ENCODE measurements around the gene AARS2.

The AARS2 gene

DNA sequence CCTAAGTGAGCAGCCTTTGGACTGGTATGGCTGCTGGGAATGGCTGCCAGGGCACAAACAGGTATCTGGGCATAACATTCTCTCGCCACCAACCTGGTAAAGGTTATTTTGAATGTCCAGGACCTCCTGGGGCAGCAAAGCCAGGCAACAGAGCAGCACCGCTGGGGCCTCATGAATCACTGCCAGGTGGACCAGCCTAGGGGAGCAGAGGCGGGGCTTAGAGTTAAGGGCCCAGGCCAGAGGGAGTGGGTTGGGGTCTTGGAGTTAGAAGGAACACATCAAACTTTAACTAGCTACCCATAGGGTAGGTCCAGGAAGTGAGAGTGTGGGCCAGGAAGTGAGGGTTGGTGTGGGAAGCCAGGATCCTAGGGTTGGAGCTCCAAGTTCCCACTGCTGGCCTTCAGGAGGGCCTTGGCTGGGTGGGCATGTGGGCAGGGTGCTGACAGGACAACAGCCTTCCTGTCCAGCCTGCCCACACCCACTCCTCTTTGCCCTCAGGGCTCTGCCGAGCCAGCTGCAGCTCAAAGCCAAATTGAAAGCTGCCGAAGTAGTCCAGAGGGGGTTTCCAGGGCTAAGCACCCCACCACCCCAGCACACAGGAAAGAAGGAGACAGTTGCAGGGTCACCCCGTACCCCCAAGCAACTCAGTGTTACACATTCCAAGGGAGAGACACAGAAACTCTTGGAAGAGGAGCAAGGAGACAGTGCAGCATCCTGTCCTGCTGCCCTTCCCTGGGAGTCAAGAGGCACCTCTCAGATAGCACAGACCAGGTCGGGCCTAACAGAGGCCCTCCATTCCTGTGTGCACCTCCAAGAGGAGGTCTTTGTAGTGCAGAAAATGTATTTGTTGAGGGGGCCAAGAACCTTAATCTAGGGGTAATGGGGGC is 50.4 kb downstream of the AARS2 start:
- no peak for DNase-seq (ENCODE audit: low read depth in 2 of 2)

DNA sequence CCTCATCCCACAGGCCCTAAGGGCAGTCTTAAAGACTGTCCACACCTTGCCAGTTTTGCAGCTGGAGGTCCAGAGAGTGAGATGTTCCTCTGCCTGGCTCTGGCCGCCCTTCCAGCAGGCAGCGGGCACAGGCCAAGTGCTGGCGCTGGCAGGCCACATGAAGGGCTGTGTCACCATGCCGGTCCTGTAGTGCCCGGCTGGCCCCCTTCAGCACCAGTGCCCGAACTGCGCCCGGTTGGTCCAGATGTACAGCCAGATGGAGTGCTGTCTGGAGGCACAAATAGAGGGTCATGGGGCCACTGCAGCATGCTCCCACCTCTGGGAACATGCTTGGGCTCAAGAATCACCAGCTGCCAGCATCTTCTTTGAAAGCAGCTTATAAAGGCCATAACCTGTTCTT is 51.6 kb downstream of the AARS2 start:
- no peak for DNase-seq (ENCODE audit: low read depth in 2 of 2)

DNA sequence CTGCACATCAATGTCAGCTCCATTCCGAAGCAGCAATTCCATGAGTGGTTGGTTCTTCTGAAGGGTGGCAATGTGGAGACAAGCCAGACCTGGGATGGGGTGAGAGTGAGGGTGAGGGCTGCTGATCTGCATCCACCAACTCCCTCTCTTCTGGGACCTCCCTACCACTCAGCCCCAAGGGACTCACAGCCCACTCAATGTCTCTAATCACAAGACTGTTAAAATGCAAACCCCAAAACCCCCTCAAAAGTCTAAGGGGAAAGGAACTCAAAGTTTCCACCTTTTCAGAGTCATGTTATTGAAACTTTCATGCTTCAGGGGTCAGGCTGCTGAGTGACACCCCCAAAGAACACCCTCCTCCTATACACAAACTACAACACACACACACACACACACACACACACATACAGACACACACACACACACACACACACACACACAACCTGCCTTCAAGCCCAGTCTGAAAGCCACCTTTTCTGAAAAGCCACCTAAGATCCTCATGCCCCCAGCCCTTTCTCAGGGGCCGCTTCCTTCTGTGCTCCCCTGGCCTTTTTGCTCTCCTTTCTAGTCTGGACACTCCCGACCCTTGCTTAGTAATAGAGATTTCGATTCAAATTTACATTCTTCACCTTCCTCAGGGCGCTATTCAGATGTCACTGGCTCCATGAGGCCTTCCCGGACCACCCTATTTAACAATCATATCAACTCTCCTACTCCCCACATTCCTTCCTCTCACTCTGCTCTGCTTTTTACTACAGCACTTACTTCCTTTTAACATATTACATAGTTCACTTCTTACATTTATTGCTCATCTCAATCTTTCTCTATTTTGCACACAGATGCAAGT is 52.5 kb downstream of the AARS2 start:
- DNase-seq (ENCODE audit: low read depth in 2 of 2), result no peak

DNA sequence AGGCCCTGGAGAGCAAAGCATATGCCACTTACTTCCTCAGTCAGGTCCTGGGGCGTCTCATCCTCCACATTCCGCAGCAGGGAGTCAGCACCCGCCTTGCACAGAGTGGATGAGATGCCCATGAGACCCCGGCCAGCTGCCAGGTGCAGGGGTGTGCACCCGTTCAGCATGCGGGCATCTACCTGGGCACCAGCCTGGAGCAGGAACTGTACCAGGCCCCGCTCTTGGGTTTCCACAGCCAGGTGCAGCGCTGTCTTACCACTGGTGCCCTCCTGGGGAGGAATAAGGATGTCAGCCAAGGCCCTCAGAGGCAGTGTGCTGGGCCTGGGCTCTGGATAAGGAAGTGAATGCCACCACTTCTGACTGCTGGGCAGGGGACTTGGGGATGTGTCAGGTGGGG is 53.1 kb downstream of the AARS2 start:
- DNase-seq (ENCODE audit: low read depth in 2 of 2), result no peak

DNA sequence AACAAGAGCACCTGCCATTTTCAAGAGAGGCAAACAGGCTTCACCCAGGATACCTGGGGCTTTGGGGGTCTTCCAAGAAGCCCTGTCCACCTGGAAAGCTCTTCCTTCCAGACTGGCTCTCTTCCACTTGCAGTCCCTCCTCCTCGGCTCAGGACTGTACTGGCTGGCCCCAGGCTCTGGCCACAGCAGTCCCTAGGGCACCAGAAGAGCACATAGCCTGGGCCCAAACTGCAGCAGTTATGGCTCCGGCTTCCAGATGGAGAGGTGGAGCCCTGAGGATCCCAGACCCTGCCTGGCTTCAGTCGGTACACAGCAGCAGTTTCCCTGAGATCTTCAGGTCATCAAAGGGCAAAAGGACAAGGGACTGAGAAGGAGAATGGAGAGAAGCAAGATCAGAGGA is 54.2 kb downstream of the AARS2 start:
- DNase-seq (ENCODE audit: low read depth in 2 of 2), result no peak

DNA sequence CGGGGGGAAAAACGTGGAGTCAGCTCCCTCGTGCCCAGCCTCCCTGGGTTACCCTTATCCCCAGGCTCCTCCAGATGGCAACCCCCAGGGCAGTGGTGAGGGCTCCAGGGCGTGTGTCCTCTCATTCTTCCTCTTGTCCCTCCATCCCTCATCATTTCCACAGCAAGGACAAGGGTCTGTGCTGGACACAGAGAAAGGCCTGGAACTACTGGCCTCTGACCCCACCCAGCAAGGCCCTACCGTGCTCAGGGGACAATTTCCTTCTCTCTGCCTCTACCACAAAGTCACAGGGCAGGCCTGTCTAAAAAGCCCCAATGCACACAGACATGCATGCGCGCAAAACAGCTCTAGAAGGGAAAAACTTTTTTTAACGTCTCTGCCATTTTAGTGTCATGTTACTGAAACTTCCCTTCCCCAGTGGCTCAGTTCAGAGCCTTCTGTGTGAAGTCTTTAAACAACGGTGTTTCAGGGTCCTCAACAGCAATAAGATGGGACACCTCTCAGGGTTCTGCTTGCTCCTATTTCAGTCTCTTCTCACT is 54.8 kb downstream of the AARS2 start:
- no peak for DNase-seq (ENCODE audit: low read depth in 2 of 2)

DNA sequence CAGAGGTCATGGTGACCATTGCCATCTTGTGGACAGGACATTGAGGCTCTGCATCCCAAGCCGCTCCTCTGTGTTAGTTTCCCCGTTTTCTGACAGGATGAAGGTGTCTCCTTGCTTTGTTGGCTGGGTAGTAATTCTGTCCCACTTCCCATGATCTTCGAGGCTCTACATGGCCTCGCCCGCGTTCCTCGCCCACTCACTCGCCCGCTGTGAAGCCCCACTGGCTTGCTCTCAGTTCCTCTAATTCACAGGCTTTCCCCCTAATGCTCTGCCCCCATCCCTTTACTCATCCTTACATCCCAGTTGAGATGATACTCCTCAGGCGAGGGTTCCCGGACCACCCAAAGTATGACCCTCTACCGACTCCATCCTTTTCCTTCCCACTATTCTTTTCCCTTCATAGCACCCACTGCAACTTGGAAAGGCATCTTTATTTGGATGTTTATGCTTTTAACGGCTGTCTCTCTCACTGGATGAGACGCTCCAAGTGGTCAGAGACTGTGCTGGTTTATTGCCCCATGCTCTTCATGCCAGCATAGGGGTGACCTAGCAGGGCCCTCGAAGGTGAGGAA is 55.3 kb downstream of the AARS2 start:
- no peak for DNase-seq (ENCODE audit: low read depth in 2 of 2)

DNA sequence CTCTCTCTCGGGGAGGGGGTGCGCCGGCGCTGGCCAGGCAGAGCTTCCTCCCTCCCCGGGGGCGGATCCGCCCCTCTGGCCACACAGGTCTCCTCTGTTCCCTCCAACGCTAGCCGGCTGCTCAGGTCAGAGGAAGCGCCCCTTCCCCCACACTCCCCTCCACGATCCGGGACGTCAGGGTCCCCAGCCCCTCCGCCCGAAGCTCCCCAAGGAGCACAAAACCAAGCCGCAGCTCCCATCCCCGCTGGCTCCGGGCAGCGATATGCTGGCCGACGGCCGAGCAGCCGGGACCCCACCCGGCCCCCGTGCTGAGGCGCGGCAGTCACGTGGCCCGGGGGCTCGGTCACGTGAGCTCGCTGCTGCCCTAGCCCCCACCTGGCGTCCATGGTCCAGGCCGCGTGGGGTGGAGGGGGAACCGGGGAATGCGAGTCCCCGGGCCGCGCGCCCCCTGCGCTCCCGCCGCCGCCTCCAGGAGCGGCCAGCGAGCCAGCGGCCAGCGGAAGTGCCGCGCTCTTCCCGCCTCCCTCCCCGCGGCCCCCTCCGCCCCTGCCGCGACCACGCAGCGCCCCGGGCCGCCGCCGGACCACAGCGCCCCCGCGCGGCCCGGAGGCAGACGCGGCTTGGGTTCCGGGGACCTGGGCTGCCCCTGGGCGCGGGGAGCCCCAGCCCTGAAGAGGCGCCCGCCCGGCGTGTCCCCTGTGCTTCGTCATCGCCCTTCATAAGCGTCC is 56.0 kb downstream of the AARS2 start, which contains the start of gene SLC35B2:
SLC35B2 (minus strand) TSS at position 504 of the 728 bp plus-strand sequence; CDS start at position 386, 118 bp downstream.
- no peak for DNase-seq (ENCODE audit: low read depth in 2 of 2)

DNA sequence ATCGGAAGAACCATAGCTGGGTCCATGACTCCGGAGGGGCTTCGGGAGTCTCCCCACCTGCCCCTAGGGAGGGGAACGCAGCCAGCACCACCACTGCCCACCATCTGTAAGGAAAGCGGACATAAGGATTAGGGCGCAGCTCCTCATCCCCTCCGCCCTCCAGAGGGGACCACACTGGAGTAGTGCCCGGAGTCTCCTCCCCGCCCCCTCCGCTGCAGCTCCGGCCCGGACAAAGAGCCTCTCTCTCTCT is 56.4 kb downstream of the AARS2 start:
- DNase-seq (ENCODE audit: low read depth in 2 of 2), result no peak

DNA sequence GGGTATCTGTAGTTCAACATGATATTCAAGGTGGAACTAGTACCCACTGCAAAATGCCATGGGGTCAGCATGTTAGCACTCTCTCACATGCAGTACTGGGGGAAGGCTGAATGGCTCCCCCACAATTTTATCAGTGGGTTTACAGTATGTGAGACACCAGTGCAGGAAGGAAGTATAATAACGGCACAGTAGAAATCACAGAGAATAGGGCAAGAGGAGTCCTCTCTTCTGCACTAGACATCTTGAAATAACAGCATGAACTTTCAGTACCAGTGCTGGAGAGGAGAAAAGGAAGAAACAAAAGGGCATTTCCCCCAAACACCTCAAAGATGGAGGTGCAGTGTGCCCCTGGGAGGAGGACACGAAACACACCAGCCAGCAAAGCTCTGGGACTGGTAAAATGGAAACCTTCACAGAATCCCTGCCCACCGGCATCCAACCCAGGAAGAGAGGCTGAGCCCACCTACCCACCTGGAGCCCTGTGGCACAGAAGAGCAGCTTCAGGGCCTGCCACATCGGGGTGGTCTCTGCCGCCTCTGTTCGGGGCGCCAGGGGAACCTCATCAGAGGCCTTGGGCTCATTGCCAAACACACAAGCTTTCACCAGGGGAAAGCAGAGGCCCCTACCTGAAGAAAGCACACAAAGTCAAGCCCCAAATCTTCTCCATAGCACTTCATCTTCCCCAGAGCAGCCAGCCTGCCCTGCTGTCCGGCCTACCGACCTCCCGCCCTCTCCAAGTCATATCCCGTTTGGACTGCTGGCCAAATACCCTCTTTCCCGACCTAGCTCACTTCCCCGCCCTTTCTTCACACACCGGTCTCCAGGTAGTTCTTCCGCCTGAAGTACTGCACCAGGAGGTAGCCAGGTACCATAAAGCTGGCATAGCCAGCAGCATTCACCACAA is 57.0 kb downstream of the AARS2 start:
- DNase-seq (ENCODE audit: low read depth in 2 of 2), result no peak

DNA sequence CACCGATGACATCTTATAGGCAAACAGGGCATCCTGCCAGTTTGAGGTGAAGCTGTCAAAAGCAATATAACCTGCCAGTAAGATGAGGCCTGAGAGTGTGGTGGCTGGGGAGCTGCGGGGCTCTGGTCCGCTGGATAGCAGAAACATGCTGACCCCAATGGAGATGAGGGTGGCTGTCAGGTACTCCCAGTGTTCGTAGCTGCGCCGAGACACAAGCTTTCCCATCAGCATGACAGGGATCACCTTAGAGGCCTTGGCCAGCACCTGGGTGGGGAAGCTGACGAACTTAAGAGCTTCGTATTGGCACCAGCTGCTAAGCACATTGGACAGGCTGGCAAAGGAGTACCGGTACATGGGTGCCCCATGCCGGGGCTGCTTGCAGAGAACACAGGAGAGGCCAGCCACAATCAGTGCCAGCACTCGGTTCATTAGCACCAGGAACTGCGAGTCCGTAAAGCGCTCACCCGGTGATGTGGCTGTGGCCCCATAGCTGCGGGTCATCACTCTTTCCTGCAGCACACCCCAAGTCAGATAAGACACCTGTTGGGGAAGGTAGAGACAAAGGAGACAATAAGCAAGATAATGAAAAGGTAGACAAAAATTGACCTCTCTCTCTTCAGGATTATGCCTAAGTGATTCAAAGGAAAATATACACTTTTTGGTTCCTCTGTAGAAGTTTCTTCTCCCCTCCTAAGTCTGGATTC is 57.9 kb downstream of the AARS2 start:
- no peak for DNase-seq (ENCODE audit: low read depth in 2 of 2)

DNA sequence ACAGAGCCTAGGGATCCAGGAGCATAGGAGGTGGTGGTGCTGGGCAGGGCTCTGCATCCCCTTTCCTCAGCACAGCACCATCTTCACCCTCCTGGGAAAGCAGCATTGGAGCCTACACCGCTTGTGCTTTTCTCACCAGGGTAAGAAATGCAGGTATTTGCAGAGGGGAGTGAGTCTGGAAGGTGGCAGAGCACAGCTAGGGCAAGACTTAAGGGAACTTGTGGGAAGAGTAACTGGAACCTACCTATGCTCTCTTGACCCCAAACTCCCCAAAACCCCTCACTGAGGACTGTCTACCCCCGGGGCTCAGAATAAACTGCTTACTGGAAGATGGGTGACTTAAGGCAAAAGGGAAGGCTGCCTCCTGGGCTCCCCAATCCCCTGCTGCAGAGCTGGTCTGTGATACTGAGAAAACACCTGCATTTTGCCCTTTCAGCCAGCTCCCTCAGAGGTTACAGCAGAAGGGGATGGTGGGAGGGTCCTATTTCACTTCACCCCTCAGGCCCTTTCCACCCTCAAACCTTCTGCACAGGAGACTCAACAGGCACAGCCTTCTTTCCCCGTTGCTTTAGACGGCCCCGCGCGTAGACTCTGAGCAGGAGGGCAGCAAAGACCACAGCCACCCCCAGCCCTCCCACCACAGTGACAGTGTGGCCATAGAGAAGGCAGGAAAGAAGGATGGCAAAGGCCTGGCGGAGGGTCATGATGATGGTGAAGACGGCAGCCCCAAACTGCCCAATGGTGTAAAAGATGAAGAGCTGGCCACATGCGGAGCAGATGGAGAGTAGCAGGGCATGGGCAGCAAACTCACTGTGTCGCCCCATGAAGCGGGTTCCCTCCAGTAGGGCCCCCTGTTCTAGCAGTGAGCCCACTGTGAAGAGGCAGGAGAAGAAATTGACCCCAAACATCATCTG is 58.7 kb downstream of the AARS2 start:
- no peak for DNase-seq (ENCODE audit: low read depth in 2 of 2)

DNA sequence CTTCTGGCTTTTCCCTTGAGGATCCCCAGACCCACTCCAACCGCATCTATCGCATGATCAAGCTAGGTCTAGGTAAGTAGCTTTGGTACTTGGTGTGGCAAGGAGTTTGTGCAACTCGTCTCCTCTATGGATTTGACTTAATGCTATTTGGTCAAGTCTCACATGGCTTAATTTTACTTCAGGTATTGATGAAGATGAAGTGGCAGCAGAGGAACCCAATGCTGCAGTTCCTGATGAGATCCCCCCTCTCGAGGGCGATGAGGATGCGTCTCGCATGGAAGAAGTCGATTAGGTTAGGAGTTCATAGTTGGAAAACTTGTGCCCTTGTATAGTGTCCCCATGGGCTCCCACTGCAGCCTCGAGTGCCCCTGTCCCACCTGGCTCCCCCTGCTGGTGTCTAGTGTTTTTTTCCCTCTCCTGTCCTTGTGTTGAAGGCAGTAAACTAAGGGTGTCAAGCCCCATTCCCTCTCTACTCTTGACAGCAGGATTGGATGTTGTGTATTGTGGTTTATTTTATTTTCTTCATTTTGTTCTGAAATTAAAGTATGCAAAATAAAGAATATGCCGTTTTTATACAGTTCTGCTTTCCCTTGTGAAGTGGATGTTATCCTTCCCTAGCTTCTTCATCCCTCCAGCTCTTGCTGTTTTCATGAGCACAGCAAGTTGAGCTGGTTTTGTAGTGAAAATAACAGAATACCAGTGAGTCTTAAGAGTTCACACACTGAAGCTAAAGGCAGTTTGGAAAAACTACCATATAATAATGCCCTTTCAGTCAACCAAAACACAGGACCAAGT is 59.6 kb downstream of the AARS2 start:
- no peak for DNase-seq (ENCODE audit: low read depth in 2 of 2)

DNA sequence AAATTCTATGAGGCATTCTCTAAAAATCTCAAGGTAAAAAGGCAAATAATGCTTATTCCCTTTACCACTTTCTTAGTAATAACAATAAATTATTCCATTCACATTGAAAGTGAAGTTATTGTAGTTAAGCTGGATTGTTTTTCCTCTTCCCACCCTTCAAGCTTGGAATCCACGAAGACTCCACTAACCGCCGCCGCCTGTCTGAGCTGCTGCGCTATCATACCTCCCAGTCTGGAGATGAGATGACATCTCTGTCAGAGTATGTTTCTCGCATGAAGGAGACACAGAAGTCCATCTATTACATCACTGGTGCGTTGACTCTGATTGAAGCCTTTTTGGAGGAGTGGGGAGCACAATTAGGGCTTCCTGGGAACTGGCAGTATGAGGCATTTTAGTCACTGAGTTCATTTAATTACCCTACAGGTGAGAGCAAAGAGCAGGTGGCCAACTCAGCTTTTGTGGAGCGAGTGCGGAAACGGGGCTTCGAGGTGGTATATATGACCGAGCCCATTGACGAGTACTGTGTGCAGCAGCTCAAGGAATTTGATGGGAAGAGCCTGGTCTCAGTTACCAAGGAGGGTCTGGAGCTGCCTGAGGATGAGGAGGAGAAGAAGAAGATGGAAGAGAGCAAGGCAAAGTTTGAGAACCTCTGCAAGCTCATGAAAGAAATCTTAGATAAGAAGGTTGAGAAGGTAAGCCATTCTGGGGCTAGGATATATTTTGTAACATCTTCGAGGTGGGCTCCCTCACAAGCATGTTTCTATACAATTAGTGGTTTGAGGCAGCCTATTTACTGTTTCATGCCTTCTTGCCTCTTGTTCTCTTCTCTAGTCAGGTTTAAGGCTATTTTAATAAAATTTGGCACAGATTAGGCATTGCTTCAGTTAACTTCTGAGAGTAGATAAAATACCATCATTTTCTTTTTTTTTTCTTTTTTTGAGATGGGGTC is 61.3 kb downstream of the AARS2 start:
- DNase-seq (ENCODE audit: low read depth in 2 of 2), result no peak

DNA sequence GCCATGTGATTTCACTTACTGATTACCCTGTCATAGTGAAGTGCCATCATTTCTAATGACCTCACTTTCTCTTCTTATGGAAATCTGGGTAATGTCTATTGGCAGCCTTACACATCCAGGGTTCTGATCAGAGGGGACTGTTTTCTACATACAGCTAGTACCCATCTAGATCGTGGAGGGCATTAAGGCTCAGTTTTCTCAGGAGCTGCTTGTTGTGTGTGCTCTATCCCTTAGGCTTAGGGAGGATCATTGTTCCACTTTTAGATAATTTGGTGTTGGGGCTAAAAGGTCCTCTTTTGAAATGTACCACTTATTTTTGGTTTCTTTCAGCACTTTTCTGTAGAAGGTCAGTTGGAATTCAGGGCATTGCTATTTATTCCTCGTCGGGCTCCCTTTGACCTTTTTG is 62.4 kb downstream of the AARS2 start:
- no peak for DNase-seq (ENCODE audit: low read depth in 2 of 2)

DNA sequence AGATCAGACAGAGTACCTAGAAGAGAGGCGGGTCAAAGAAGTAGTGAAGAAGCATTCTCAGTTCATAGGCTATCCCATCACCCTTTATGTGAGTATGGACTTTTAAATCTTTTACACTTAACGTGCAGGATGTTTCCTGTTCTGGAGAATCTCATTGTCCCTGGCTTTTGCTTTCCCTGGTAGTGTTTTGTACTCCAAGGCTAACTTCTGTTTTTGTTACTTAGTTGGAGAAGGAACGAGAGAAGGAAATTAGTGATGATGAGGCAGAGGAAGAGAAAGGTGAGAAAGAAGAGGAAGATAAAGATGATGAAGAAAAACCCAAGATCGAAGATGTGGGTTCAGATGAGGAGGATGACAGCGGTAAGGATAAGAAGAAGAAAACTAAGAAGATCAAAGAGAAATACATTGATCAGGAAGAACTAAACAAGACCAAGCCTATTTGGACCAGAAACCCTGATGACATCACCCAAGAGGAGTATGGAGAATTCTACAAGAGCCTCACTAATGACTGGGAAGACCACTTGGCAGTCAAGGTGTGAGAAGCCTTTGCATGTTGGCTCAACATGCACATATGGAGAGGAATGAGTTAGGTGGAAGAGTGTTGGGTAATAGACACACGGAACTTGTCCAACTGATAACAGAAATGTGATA is 63.0 kb downstream of the AARS2 start:
- no peak for DNase-seq (ENCODE audit: low read depth in 2 of 2)
